GM19468 (cell line): ENCODE data around the gene RREB1.
"Not testable (repeated sequence)": the region's sequence is repeated elsewhere in the genome, so short reads cannot be mapped to it uniquely, and the experiment has no call there.

Source experiments
- ATAC-seq: cut with Tn5 transposase; IDR thresholded peaks from one replicate; pipeline ENCODE4 v1.9.1; 2021; ENCODE audit warnings: mild to moderate bottlenecking, moderate library complexity, moderate number of reproducible peaks; ENCODE audit not compliant: unreplicated experiment; ENCODE audit errors: extremely low read depth

Gene RREB1

DNA sequence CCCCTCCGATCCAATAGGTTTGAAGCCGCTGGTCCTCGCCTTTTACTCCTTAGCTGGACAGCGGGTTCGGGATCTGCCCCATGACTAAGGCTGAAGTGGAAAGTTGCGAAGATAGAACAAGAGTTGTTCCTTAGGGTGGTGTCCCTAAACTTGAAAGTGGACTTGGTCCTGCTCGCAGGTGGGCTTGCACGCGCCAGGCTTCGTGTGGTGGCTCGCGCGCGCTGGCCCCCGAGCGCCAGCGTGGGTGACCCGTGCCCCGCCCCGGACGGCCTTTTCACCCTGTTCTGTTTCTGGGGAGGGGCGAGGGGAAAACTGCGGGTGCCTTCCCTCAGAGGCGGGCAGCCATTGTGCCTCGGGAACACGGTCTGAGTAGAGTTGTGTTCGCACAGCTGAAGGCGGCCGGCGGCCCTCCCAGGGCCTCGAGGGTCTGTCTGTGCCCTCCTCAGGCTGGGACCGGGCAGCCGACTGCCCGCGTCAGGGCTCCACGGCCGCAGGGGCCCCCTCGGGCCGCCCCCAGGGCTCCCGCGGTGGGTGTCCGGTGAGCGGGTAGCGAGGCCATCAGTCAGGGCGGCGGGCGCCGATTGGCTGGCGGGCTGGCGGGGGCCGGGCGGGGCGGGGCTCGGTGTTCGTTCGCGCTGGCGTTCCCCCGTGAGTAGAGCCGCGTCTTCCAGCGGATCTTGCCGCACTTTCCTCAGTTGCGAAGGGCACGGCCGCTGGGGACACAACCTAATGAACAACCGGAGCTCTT, 33.0 kb downstream of the RREB1 start:
- ATAC-seq = peak; percentile 25

DNA sequence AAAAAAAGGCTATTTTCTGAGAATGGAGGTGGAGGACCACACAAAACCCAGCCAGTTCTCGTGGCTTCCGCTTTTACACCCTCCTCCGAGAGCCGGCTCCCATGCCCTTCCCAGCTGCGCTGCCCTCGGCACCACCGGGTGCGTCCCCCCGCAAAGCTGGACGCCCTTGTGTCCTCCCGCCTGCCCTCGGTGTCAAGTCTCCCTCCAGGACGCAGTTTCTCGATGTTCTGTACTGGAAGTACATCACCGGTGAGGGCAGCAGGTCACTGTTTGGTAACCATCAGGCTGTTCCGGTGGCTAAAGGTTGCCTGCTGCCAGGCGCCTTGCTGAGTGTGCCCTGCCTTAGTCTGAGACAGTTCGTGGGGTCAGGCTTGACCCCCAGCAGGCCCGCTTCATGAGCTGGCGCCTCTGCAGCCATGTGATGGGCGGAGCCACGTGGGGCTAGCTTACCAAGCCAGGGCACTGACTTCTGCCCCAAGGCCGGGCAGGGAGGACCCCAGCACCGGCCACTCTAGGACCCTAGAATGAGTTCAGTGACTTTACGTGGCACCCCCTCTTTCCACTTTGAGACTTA, 34.6 kb downstream of the RREB1 start:
- ATAC-seq = no peak

DNA sequence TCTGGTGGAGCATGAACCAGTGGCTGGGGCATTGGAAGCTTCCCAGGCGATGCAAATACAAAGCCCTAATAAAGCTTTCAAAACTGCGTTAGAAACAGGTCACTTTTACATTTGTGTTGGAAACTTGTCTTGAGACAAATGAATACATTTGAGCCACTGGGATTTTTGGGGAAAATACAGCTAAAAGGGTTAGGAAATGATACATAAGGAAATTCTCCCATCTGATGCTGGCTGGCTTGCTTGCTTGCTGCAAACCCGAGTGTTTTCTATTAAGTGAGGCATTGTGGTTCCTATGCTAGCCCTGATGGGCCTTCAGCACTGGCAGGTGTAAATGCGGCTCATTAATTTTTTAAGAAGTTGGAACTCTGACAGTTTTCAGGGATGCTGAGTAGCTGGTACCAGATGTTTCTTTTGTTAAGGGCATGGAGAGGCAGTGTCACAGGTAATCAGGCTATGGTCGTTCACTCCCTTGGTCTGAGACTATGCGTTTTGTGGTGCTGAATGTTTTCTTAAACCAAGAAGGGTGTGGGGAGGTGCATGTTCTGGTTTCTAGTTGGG, 35.2 kb downstream of the RREB1 start:
- ATAC-seq = no peak

DNA sequence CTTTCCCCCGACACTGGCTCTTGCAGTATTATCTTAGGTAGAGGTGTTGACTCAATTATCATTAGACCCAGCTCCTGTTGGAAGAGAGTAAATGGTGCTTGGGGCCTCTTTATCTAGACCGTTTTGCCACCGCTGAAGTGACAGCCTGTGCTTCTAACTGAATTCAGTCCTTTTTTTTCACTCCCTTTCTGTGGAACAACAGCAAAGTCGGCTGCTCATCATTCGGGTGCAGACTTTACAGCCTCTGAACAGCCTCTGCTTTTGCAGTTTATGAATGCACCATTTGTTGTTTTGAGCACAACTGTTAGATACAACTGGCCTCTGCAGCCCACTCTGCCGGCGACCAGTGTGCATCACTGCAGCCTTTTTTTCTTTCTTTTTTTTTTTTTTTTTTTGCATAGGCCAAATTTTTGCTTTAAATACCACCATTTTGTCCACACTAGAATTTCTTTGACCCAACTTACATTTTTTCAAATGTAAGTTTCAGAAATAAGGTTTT, 35.8 kb downstream of the RREB1 start:
- ATAC-seq = no peak

DNA sequence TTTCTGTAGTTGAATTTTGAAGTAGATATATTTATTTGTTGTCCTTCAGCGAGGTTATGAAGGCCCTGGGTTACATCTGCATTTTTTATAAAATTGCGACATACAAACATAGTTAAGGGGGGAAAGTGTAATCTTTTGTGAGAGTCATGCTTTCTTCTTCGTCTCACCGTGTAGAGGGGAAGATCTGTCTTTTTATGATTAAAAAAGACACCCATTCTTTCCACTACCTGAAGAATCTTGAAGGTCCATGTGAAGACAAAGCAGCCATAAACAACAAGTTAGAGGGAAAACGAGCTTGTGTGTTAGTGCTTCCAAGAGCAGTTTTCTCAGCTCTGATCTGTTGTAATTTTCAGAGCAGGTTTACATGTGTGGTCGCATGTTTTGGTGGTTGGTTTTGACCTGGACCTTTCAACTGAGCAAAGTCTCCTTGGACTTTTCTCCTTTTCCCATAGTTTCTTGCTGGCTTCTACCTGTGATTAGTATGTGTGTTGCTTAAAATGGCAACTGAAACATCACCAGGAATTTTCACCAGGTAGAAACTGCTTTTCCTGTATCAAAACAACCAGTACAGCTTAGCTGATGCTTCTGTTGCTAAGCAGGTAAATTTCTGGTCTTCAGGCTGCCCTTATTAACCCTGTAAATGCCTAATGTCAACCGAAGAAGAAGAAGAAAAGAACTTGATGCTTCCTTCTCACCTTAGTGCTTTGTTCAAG, 37.3 kb downstream of the RREB1 start:
- ATAC-seq = no peak

DNA sequence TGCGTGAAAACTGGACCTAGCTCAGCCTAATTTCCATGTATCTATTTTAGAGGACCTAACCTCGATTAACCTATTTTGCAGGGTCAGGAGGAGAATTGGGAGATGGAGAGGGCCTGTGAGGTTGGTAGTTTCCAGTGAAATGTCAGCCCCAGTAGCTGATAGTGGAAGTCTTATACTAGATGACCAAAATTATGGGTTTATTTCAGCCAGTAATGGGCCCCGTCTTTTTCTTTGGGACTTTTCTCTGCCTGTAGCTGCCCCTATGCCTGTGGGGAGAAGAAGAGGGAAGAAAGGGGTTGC, 37.8 kb downstream of the RREB1 start:
- no peak for ATAC-seq

DNA sequence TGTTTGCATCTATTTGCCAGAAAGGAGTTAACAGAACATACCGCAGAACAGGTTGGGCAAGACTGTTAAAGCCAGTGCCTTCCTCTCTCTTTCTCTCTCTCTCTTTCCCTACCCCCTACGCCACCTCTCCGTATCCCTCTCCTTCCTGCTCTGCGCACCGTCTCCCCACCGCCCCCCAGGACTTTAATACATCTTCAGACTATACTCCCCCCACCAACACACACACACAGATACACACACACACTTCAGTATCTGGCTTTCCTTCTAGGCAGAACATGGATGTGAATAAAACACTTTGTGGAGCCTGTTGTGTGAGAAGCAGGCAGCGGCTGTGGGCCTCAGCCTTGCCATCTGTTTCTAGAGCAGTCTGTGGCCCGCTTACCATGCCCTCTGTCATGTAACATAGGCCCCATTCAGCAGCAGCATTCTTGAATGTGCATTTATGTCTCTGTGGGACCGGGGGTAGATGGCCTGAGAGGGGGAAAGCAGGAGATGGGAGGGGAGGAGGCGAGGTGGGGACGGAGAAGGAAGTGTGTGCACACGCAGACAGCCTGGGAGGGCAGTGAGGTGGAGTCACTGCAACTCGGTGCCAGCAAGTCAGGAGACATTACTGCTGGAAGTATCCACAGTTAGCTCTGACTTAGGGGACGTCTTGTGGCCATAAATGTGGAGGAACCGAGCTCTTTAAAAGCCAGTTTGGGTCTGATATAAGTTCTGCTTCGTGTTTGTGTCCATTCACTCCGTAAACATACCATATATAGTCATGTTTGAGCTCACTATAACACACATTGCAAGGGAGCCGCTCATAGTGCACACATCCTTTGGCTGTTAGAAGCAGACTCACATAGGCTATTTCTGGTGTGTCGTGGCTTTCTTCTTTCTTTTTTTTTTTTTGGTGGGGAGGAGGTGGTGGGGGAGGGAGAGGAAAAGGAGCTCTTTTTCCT, 38.4 kb downstream of the RREB1 start:
- no peak for ATAC-seq

DNA sequence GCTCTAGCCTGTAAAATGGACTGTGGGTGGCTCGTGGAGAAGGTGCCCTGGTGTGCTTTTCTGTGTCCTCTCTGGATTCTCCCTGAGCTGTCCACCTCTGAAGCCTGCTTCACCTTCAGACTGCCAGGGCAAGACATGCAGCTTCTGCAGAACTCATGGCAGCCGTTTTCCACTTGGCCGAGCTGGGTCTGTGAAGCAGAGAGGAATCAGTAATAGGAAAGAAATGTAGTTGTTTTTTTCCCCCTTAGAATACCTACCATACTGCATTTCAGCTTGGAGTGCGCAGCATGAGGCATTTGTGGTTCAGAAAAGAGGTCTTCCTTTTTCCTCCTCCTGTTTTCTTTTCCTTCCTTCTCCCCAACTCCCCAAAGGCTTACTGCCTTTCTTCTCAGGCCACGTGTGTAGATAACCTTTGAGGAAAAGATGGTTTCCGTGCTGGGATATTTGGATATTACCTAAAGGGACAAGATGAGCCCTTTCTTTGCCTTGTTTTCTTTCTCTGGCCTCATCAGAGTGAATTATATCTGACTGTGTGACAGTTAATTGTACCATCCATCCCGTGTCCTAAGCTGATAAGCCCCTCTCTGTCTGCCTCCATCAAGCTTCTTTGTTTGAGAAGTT, 39.4 kb downstream of the RREB1 start:
- ATAC-seq = no peak

DNA sequence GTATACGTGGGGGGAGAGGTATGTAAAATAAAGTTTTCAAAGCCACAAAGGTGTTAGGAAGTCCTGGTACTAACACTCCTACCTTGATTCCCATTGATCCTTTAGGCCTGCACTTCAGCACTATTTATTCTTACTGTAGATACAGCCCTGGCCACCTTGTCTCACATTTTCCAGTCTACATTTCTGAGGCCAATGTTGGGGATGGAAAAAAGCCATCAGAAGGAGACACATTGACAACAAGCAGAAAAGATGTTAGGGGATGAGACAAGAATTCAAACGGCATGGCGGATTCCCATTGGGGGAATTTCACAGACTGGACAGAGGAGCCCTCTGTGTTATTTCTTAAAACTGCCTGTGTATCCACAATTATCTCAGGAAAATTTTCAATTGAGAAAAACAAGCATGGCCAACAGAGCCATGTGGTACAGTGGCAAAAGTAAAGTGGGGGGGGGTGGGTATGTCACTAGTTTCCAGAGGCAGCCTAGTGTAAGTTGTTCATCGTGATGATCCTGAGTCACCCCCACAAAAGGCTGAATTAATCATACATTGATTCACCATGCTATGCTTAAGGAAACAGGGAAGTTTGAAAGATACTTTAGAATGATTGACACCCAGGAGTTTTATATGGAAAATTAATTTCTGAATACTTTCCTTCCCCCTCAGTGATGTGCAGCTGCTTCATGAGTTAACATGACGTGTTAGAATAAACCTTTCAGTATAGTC, 40.5 kb downstream of the RREB1 start:
- ATAC-seq = no peak

DNA sequence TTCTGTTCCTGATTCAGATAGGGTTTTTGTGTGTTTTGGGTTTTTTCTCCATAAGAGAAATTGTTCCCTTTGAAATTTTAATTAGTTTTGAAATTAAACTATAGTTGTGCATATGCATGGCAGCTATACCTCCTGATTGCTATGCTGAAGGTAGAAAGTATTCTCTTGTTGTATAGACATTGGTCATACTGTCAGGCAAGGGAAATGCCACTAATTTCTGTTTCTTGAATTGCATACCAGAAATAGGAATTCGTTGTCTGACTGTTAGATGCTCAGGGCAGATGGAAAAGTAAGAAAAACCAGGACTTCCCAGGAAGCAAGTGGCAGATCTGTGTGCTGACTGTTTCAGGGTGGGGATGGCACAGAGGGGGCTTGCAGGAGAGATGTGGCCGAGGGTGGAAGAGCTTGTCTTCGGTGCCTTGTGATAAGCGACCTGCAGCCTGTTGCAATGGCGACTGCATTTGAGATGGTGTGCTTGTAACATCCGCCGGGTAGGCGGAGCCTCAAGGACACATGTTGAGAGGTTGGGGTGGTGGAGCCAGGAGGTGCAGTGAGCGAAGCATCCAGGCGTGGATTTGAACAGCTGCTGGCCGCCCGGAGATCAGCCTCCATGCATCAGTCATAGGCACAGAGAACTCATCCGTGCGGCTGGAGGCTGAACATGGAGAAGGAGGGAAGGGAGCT, 42.8 kb downstream of the RREB1 start:
- no peak for ATAC-seq

DNA sequence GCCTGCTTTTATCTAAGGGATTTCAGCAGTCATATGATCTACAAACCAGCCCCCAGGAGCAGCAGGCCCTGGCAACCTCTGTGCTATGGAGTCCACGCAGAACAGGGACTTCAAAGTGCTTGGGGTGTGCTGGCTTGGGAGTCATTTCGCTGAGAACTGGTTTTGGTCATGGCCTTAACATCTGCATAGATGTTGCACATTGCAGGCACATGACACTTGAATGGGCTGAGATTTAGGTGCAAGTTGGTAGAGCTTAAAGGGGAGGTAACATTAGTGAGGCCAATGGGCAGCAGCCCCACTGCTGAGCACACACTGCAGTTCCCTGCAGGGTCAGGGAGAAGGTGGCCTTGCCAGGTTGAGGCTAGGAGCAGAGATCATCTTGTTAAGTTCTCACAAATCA, 43.6 kb downstream of the RREB1 start:
- no peak for ATAC-seq

DNA sequence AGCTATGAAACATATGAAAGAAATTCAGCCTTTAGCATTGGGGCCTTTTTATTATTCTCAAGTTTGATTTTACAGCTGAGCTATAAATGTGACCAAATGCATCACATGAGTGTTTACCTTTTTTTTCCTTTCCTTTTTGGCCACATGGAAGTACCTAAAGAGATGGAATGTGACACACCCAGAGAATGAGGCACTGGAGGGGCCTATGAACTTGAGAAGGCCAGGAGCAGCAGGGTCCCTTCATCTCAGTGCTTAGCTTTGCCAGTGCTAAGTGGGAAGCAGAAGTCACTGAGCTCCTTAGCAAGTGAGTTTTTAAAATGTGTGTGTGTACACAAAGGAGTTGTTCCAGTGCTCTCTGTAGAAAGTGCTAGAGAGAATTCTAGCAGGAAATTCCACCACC, 44.7 kb downstream of the RREB1 start:
- ATAC-seq = no peak

DNA sequence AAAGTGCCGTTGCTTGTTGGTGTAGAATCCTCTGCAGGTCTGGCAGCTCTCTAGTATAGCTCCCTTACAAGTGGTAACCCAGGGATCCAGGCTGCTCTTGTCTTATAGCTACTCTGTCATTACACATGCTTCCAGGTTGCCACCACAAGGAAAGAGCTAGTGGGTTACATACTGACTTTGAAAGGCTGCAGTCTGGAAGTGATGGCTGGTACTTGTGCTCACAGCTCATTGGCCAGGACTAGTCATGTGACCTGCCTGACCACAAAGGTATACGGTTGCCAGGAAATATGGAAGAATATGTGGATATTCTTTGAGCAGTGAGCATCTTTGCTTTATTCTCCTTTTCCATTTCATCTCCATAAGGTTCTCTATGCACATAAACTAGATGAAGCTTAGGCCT, 46.0 kb downstream of the RREB1 start:
- no peak for ATAC-seq

DNA sequence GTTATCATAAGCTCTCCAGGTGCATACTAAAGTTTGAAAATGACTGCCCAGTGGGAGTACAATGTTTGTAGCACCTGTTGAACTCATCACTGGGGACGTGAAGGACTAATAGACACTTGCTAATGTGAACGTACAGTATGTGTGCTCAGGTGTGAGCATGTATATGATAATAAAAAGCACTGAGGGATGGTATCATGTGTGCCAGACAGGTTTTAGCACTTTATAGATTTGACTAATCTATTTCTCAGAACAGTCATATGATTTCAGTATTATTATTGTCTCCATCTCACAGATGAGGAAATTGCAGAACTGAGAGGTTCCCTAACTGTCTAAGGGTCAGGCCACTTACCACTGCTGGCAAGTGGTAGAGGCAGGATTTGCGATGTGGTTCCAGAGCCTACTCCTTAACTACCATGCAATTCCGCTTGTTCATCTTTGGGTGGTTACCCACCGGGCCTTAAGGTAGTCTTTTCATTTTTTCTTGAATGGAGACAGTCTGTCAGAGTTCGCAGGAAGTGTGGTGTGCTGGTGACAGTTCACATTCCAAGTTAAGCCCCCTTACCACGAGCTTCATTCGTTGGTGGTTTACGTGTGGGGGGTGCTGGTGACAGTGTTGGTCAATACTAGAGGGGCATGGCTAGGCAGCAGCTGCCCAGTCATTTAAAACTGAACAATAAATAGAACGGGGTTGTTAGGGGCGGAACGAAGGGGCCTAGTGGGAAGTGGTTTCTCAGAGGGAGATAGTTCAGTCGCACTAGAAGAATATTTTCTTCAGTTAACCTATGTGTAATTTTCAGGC, 46.8 kb downstream of the RREB1 start:
- peak; percentile 71 for ATAC-seq

DNA sequence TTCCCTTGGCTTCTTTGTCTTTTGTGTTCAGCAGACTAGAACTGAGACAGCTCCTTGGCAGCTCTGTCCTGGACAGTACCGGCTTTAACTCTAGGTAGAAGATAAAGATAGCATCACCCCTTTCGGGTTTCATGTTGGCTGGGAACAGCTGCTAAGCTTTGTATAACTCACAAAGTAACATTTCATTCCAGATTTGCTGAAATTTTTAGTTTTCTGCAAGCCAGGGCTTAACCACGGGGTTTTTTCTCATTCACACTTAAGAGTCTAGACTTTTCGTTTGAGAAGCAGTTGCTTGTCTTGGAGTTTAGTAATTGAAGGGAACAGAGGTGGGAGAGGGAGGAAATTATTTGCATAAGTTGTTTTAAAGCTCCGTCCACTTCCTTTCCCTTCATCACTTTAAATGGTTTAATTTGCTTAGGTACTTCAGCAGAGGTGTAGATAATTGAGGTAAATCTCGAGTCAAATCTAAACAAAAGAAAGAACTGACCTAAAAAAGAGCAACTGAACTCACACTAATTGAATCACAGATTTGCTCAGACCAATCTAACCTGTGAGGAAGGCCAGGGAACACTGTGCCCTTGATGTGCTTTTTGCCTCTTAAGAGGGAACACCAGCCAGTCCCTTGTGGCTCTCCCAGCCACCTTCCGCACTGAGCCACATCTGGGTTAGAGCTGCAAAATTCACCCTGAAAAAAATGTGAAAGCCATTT, 48.3 kb downstream of the RREB1 start:
- no peak for ATAC-seq

DNA sequence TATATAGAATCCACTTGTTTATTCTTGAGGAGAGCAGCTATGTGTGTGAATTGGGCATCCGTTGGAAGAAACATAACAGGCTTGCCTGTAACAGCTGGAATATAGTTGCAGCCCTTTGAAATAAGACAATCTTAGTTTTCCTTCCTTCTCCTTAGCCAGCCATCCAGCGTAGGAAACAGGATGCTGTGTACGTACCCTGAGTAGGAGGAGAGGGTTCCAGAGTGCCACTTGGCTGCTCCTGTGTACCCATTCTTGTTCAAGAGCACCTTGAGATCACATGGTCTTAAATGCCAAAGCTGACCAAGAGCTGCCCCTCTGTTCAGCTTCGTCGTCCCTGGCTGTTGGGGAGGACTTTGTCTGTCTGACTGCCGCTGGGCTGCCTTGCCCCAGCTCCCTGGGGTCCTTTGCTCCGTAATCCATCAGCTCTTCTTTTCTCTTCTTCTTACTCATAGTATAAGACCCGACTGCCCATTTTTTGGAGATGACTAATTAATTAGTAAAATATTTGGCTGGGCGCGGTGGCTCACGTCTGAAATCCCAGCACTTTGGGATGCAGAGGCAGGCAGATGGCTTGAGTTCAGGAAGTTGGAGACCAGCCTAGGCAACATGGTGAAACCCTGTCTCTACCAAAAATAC, 49.0 kb downstream of the RREB1 start:
- ATAC-seq = no peak

DNA sequence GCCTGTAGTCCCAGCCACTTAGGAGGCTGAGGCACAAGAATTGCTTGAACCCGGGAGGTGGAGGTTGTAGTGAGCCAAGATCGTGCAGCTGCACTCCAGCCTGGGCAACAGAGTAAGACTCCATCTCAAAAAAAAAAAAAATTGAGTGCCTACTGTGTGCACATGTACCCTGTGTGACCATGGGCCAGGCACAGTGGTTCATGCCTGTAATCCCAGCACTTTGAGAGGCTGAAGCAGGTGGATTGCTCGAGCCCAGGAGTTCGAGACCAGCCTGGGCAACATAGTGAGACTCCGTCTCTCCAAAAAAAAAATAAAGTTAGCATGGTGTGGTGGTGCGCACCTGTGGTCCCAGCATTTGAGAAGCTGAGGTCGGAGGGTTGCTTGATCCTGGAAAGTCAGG, 49.5 kb downstream of the RREB1 start:
- not testable (repeated sequence) for ATAC-seq
